Measurements from ENCODE around the gene PAPOLA. TPM values are rescaled to one million over a fixed set of nuclear protein-coding genes. Genes with fewer than 3 reads are reported as not detected.

PAPOLA gene
- total RNA-seq, 1 donor from 2014 or later = 62.7 TPM

DNA sequence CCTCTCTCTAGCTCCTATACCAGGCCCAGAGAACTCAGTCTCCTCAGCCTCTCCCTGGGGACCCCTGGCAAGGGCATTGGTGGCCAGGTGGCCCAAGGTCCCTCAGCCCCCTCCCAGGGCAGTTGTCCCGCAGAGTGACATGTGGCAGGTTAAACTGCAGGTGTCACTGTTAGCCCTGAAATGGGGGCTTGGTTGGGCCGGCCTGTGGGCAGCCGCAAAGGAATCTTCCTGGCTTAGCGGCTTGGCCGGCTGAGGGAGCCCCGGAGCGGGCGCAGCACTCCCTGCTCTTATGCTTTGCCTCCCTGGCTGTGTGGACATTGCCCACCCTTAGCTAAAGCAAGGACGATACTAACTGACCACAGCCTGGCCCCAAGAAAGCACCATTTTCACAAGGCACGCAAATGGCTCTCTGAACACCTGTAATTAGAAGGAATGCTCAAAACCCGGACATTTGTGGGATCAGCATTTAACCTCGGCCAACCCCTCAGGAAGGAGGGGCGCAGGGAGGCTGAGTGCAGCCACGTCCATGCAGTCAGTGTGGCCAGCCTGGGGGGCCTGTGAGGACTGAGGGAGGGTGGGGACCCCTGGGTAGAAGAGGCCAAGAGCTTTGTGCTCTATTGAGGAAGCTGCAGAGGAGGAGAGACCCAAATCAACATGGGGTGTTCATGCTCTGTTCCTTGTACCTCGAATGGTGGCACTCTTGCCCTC lies 82.2 kb downstream of the PAPOLA start:
- ATAC-seq = peak; percentile 87
- peak; percentile 56 for DNase-seq (ENCODE audit: low spot score)

DNA sequence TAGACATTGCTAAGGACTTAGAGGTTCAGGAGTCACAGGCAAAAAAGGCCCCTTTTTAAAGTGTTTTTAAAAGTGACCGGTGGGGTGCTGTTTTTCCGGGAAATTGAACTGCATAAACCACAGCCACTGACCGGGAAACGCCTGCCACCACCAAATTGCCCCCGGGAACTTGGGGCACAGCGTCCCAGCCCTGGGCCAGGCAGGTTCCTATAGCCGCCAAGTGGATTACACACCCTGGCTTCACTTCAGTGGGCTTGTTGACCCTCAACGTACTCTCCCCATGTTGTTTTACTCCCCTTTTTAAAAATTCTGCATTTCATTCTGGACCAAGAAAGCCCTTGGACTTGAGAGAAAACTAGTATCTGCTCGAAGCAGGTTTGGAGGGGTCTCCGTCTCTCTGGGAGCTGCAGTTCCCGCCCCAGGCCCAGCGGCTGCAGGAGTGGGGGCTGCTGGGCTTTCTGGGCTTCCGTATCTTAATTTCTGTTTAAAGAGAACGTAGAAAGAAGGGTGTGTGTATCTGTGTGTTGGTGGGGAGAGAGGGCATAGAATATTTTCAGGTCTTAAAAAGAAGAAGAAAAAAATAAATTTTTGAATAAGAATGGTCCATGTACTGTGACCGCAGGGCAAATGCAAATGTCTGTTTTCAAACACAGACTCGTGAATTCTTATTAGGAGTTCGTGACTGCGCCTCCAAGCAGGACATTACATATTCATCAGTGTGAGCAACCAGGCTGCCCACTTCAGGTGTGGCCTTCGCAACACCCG lies 82.9 kb downstream of the PAPOLA start:
- DNase-seq (ENCODE audit: low spot score) (no peak), ATAC-seq (no peak)

DNA sequence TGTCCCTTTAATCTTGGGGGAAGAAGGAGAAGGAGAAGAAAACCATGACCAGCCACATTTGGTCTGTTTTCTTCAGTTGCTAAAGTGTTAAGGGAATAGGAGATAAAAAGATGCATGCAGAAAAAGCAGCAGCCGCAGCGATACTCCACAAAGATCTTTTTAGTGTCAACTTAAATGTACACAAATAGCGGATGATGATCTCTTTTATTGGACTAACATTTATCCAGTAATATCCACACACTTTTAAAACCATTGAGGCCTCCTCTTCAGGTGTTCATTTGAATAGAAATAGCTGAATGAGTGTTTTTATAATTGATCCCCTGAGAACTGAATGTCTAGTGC lies 83.5 kb downstream of the PAPOLA start:
- ATAC-seq (no peak), DNase-seq (ENCODE audit: low spot score) (no peak)

DNA sequence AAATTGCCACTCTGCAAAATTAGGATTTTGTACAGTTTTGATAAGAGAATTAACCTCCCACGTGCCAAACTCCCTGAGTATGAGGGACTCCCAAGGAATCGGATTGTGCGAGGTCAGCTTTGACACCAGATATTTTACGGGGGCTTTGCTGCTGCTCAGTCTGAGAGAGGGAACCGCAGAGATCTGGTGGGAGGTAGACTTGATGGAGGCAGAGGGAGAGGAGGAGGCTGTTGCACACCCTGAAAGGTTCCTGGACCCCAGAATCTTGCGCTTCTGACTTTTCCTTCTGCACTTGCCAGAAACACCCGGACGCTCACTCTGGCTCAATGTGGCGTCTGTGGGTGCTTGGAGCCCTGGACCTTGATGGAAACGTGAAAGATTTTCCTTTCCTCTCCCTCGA lies 83.9 kb downstream of the PAPOLA start:
- DNase-seq (ENCODE audit: low spot score) (no peak), ATAC-seq (no peak)

DNA sequence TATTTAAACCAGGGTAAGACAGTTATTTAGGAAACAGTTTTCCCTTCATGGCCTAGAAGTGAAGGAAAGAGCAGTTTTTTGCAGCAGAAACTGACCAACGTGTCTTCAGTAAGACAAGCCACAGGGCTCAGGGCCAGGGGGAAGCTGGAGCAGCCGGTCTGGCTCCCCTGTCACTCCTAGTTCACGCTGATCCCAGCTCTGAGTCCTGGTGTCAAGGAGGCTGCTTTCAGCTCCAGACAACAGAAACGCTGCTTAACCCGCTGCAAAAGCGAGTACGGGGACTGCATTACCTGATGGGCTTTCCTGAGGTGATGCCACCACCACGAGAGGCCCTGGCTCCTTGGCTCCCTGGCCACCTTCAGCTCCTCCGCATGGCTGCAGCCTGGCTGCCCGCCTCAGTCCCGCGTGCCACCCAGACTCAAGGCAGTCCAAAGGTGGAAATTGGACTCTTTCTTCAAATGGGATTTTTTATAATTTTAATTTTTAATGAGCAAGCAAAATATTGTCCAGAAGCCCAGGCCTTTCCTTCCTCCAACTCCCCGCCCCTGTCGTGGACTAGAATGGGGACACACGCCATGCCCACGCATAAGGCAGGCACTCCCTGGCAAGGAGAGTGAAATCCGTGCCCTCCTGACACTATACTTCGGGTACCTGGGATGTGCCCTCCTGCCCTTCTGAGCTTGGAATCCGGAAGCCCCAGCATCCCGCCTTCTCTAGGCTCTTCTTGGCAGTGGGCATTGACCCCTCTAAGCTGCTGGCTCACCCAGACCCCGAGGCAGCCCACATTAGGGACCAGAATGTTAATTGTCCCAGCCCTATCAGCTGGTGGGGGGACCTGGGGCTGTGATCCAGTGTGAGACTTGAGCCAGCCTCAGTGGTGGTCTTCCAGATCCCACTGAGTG lies 85.0 kb downstream of the PAPOLA start:
- no peak for DNase-seq (ENCODE audit: low spot score)

DNA sequence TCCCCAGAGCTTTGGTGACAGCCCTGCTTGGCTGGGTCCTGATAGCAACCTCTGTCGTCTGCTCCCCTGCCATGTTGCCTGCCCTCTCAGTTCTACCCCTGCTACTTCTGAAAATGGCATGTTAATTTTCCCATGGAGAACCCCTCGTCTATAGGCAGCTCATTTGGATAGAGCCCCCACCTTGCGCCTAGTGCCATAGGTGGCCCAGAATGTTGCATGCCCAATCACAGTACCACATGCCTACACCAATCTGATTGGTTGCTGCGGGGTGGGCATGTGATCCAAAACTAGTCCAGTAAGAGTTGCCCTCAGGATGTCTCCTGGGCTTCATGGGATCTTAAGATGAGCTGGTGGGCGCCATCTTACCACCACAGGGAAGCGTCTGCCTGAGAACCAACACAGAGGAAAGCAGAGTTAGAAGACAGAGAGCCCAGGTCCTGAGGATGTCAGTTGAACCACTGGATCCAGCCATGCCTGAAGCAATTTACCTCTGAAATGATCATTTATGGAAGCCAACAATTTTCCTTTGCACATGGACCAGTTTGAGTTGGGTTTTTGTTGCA lies 85.7 kb downstream of the PAPOLA start:
- no peak for DNase-seq (ENCODE audit: low spot score)
- ATAC-seq = no peak

More for the DNA sequence above, 85.0 kb downstream of the PAPOLA start:
- no peak for ATAC-seq

DNA sequence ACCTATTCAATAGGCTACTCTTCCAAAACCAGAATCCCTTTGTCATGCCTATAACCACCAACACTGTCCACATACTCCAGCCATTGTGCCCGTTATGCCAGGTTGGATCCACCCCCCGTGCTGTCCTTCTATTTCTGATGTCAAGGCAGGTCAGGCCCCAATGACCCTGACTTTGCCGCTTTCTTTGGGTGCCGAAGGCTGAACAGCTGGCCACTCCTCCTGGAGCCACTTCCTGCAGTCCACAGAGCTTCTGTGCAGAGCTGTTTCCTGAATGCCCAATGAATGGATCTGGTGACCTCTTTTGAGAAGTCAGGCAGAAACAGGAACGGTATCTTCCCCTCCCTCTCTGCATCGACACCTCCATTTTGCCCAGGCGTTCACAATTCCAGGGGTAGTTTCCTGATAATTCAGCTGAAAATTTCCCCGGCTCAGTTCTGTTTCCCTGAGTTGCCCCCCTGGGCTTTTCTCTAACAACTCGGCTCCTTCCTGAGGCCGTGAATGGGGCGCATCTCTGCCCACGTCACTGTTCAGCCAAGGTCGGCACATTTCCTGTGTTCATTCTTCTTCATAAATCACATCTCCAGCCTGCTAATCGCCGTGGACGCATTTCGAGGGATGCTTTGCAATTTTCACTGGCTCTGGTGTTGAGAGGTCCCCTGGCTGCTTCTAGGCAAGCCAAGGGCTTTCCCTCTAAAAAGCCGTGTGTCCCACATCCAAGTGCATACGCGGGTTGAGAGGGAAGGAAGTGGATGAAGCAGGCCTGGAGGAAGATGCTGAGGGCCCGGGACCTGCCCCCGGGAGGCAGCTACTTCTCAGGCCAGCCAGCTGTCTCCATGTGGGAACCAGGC lies 86.5 kb downstream of the PAPOLA start:
- DNase-seq (ENCODE audit: low spot score) (no peak), ATAC-seq (no peak)

DNA sequence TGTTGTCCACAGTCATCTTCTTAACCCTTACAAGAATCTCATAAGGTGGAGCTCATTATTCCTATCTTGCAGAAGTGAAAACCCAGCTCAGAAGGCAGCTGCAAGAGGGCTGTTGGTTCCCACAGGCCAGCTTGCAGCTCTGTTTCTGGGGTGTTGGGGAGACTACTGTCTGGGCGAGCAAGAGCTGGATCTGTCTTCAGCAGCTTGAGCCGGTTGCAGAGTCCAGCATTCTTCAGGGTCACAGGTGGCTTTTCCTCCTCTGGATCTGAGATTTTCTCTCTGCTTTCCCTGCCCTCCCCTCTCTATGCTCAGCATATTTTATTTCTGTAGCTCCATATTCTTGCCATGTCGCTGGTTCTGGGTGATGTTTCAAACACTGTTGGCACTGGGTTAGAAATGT lies 87.4 kb downstream of the PAPOLA start:
- ATAC-seq (no peak), DNase-seq (ENCODE audit: low spot score) (no peak)

DNA sequence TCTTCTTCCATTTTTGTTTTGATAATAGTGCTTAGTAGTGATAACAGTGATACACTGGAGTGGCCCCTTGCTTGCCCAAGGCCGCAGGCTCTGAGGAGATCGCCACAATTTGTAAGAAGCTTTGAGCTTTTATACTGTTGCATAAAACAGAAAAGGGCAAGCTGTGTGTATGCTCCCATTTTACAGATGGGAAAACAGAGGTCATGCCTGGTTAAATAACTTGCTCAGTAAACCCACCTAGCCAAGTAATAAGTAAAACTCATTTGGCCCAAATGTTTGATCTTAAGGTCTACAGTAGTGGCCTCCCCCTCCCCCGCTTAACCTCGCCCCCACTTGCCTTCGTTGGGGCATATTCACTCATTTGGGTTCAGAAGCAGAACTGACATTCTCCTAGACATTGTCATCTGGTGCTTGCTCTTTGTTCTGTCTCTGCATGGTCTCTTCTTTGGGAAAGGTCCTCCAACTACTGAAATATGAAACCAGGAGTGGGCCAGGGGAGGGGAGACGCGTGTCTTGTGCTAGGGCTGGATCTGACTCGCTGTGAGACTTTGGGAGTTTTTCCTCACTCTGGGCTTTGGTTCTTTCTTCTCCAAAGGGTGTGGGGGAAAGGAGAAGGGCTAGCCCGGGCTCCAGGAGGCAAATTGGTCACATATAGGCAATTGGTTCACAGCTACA lies 88.1 kb downstream of the PAPOLA start:
- ATAC-seq (no peak), DNase-seq (ENCODE audit: low spot score) (no peak)

DNA sequence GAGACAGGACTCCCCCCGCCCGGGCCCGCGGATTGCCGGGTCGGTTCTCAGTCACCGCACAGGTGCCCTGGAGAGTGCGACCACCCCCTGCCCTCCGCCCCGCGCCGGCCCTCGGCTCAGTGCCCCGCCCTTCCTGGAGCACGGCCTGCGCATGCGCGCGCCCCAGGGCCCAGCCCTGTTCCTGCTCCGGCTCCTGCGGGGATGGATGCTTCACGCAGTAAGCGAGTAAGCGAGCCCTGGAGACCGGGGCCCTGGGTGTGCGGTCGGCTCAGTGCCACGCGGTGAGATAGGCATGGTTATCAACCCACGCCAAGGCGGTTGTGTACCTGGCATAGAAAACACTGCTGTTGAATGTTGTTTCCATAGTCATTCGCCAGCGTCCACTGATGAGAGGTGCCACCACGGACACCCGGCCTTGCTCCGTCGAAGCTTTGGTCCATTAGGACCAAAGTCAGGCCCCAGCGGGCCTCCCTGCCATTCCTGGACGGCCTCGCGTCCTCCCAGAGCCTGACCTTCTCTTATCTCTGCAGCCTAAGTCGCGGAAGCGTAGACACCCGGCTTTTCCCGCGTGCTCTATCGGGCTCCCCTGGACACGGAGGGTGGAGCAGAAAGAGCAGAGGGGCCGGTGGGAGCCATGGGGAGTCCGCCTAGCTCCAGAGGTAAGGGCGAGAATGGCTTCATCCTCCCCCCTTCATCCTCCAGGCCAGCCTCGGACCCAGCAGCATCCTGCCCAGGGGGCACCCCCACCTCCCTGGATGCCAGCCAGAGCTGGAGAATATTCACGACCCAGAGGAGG lies 90.6 kb downstream of the PAPOLA start:
- ATAC-seq = peak; percentile 40
- no peak for DNase-seq (ENCODE audit: low spot score)

DNA sequence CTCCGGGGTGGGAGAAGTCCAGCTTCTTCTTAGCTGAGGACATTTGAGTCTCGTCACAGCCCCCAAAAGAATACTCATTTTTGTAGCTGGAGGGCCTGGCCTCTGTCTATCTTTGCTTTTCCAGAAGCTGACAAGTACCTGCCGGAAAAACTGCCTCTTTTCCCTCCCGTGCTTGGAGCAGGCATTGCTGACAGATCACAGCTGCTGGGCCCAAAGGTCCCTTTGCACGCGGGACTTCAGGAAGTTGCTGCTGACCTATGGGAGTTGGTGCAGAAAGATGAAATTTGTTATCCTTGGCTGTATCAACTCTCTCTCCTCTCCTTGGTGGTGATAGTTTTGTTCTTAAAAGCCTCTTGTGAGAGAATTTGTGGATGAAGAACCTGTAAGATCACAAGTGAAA lies 92.8 kb downstream of the PAPOLA start:
- no peak for DNase-seq (ENCODE audit: low spot score)

DNA sequence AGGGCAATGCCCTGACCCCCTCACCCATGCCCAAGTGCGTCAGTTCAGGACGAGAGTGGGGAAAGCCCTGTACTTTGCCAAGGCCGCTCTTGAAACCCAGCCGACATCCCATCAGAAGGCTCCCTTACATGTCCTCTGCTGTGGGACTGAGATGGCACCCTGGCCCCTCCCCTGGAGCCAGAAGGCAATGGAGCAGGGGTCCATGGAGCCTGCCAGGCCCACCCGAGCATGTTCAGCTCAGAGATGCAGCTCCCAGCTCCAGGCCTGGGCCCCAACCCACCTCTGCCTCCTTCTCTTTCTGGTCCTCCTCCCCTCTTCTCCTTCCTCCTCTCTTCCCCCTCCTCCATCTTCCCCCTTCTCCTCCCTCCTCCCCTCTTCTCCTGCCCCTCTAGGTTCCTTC lies 95.5 kb downstream of the PAPOLA start:
- ATAC-seq = no peak
- no peak for DNase-seq (ENCODE audit: low spot score)

More for the DNA sequence above, 92.8 kb downstream of the PAPOLA start:
- ATAC-seq = no peak

DNA sequence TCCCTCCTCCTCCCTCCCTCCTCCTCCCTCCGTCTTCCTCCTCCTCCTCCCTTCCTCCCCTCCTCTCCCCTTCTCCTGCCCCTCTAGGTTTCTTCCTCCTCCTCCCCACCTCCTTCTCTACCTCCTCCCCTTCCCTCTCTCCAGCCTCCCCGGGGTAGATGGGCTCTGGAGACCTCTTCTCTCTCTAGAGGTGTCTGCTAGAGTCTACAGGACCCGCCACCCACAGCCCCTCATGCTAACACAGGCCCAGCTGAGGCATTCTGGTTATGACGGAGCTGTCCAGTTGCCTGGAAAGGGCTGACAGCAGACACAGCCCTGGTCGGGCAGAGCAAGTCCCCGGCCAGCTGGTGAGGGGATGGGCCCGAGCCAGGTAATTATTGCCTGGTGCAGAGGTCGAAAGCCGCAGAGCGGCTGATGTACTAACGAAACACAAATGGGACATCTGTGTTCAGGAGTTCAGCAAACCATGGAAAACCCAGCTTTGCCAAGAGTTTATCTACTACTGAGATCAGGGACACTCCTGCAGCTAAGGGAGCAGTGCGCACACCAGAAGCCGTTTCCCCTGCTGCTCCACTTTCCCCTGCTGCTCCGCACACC lies 96.2 kb downstream of the PAPOLA start:
- DNase-seq (ENCODE audit: low spot score) = peak; percentile 70
- ATAC-seq = peak; percentile 97

DNA sequence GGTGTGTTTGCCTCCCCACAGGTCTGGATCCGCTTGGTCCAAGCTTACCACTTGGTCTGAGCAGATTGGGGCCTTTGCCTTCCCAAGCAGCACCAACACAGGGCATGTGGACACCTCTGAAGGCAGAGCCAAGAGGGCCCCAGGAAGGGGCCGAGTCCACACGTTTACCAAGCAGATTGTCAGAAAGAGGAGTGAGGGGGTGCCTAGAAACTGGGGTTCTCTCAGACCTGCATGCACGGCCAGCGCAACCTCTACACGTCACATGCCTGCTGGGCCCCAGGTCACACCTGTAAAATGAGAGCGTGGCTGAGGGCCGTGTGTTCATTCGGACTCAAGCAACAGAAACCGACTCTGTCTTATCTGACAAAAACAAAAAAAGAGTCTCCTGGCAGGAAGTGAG lies 96.9 kb downstream of the PAPOLA start:
- DNase-seq (ENCODE audit: low spot score) (no peak), ATAC-seq (no peak)

DNA sequence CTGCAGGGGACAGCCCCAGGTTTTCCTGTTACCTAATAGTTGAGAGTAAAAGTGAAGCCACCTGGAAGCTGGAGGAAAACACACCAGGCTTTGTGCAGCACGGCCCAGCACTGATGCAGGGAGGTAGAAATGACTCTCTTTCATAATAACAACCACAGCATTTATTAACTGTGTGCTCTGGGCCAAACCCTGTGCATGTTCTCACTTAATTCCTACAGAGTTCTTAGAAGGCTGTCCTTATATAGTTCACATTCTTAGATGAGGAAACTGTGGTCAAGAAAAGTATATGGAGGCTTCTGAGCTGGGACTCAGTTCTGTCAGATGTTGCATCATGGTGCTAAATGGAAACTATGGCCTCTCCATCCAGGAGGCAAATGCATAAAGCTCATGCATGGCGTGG lies 100.0 kb downstream of the PAPOLA start:
- DNase-seq (ENCODE audit: low spot score) (no peak), ATAC-seq (no peak)

DNA sequence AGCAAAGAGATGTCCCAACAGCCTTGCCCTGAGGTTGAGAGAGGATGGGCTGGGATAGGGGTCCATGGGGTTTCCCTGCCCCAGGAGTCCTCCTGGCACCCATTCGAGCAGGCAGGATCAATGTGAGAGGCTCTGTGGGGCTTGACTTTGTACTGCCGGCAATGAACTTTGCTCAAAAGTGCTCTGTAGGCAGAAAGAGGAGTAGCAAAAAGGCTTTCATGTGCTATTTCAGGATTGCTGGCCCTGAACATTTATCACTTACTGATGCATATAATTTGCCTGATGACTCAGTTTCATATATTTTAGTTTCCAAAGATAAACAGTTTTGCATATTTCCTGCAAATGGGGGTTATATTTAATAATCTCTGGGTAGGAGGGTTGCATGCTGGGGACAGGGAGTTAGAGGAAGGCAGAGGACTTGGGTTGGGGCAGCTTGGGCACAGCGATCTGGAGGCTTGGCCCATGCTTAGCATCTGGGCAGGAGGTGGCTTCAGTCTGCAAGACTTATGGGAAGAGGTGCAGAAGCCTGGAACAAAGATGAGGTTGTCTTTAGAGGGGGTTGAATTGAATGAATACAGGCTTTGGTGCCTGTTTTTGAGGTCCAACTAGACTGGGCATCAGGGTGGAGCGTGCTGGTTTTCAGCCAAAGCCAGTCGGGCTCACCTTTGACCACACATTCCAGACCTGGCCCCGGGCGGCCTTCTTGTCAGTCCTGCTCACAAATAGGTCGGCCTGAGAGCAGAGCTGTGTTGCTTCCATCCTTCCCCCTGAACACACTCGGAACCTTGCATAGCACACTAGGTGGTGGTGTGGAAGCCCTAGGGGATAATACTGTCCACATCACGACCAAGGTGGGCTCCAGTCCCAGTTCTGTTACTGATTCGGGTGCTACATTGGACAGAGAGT lies 101.4 kb downstream of the PAPOLA start:
- DNase-seq (ENCODE audit: low spot score) (no peak), ATAC-seq (no peak)

DNA sequence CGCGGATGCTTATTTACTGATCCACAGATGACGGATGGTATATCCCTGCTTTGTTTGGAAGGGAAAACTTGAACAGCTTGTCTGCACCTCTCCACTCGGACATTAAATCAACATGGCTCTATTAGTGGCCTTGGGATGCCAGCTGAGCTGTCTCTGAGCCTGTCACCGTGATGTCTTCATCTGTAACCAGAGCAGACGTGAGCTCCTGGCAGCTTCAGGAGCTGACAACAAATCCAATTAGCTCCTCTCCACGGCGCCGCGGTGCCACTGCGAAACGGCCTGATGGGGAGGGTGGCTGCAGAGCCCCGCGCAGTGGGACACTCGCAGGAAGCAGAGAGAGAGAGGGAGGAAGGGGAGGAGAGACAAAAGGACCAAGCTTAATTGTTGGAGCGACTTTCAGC lies 112.3 kb downstream of the PAPOLA start:
- ATAC-seq (no peak), DNase-seq (ENCODE audit: low spot score) (no peak)

All from left lobe of liver (tissue), 2 donors.